HepG2 (cell line): ENCODE measurements around the gene PAQR5. TPM values are rescaled to one million over a fixed set of nuclear protein-coding genes. Genes with fewer than 3 reads are reported as not detected.

Experiments
- AHR ChIP-seq: IDR thresholded peaks from 2 replicates; pipeline ENCODE4 v1.6.1; 2018; ENCODE audit warnings: missing genetic modification reagents, missing compliant biosample characterization
- EEA1 ChIP-seq: sonication (generic); formaldehyde crosslinking; IDR thresholded peaks from 2 replicates; pipeline ENCODE4 v1.5.1; 2020; ENCODE audit warnings: mild to moderate bottlenecking, missing genetic modification reagents, borderline replicate concordance
- FIP1L1 ChIP-seq: fragments of 200-400 bp; formaldehyde crosslinking; IDR thresholded peaks from 2 replicates; pipeline ENCODE4 v1.6.1; 2018; ENCODE audit warnings: low read depth, mild to moderate bottlenecking, low read length, moderate library complexity, borderline replicate concordance; ENCODE audit not compliant: insufficient read depth
- GATAD2A ChIP-seq: IDR thresholded peaks from 2 replicates; pipeline ENCODE4 v1.6.1; 2016
- GMEB1 ChIP-seq: sonication (generic); formaldehyde crosslinking; IDR thresholded peaks from 2 replicates; pipeline ENCODE4 v1.5.1; 2020; ENCODE audit warnings: missing genetic modification reagents, mild to moderate bottlenecking, borderline replicate concordance
- KDM1A ChIP-seq: IDR thresholded peaks from 2 replicates; pipeline ENCODE4 v1.6.1; 2016; ENCODE audit warnings: missing compliant biosample characterization
- KLF11 ChIP-seq: IDR thresholded peaks from 2 replicates; pipeline ENCODE4 v1.6.1; 2016; ENCODE audit warnings: missing compliant biosample characterization
- RBM22 ChIP-seq: fragments of 200-400 bp; formaldehyde crosslinking; optimal IDR thresholded peaks from 2 replicates; pipeline ENCODE3; 2017; ENCODE audit warnings: mild to moderate bottlenecking, low read length, moderate library complexity
- THRA ChIP-seq: sonication (generic); formaldehyde crosslinking; IDR thresholded peaks from 2 replicates; pipeline ENCODE4 v1.4.0; 2020; ENCODE audit warnings: missing genetic modification reagents, borderline replicate concordance
- TOE1 ChIP-seq: sonication (generic); formaldehyde crosslinking; IDR thresholded peaks from 2 replicates; pipeline ENCODE4 v1.4.0; 2020; ENCODE audit warnings: mild to moderate bottlenecking, missing genetic modification reagents
- ZFP36L1 ChIP-seq: sonication (generic); formaldehyde crosslinking; IDR thresholded peaks from 2 replicates; pipeline ENCODE4 v1.8.0; 2022; ENCODE audit warnings: mild to moderate bottlenecking, missing genetic modification reagents, moderate library complexity
- ZFY ChIP-seq: sonication (generic); formaldehyde crosslinking; IDR thresholded peaks from 2 replicates; pipeline ENCODE4 v1.4.0; 2020; ENCODE audit warnings: missing genetic modification reagents
- ZNF160 ChIP-seq: sonication (generic); formaldehyde crosslinking; IDR thresholded peaks from 2 replicates; pipeline ENCODE4 v1.8.0; 2022; ENCODE audit warnings: mild to moderate bottlenecking, inconsistent platforms, missing genetic modification reagents
- ZNF280D ChIP-seq: sonication (generic); formaldehyde crosslinking; IDR thresholded peaks from 2 replicates; pipeline ENCODE4 v1.5.1; 2020; ENCODE audit warnings: mild to moderate bottlenecking, missing genetic modification reagents
- ZNF674 ChIP-seq: sonication (generic); formaldehyde crosslinking; IDR thresholded peaks from 2 replicates; pipeline ENCODE4 v1.5.0; 2020; ENCODE audit warnings: low read depth, mild to moderate bottlenecking, missing genetic modification reagents
- ZNF687 ChIP-seq: sonication (generic); formaldehyde crosslinking; IDR thresholded peaks from 2 replicates; pipeline ENCODE4 v1.5.1; 2020; ENCODE audit warnings: mild to moderate bottlenecking, missing genetic modification reagents, moderate library complexity
- polyA plus RNA-seq, 8 experiments: library from polyadenylated mRNA; depleted of rRNA in 3 of 8; stranded (reverse) in 7 of 8; unstranded in 1 of 8; fragments of >200 nt; fragmentation: Illumina TruSeq in 4 of 8; extraction: Trizol in 4 of 8; gene quantifications; 2 replicates each; pipeline versions ENCODE4 v1.2.1 to v1.2.3, GENCODE V29; 2011 to 2016; ENCODE audit warnings: low read depth in 4 of 8, missing spikeins in 1 of 8, mixed read lengths in 1 of 8; ENCODE audit not compliant: insufficient read depth in 1 of 8
- total RNA-seq, 5 experiments: library from RNA; depleted of rRNA; stranded (reverse); fragments of >200 nt; fragmentation: Illumina TruSeq; extraction: Trizol; gene quantifications; 2 replicates each; pipeline ENCODE4 v1.2.3, GENCODE V29; 2016; ENCODE audit warnings: low read depth in 1 of 5

The PAQR5 gene
- total and polyA plus RNA-seq, 2 of the 13 experiments (the other 11 are each of a cell fraction or from before 2014, with no cell fraction given) = 0.53 to 1.3 TPM

GRCh38 chr15:69394556-69395282 is 96.0 kb downstream of the PAQR5 start (continued):
- TF ChIP-seq ZNF687 (CRISPR knock-in tag) (peak; percentile 68), ZFY (CRISPR knock-in tag) (no peak), AHR (CRISPR knock-in tag) (no peak), ZNF160 (no peak), FIP1L1 (no peak), GMEB1 (CRISPR knock-in tag) (no peak), TOE1 (CRISPR knock-in tag) (no peak), KDM1A (CRISPR knock-in tag) (no peak), THRA (no peak), RBM22 (no peak), EEA1 (CRISPR knock-in tag) (no peak), ZNF280D (CRISPR knock-in tag) (no peak), KLF11 (CRISPR knock-in tag) (no peak), GATAD2A (CRISPR knock-in tag) (0 out of 2 replicates have a peak, but pooled peaks have one; percentile 38), ZNF674 (no peak), ZFP36L1 (CRISPR knock-in tag) (no peak)
